ENCODE measurements around the gene GJA1.

The GJA1 gene

GRCh38 chr6:121482751-121483150, 47.3 kb downstream of the GJA1 start:
- Mint-ChIP-seq H3K27ac (no peak overlapping the region), H3K4me1 (ENCODE audit: low read depth) (no peaks in the 10 kb centered on the region), H3K4me3 (no peak overlapping the region), H3K27me3 (ENCODE audit: low read depth) (no peaks in the 10 kb centered on the region), H3K9me3 (no peaks in the 10 kb centered on the region), H3K36me3 (ENCODE audit: low read depth) (no peaks in the 10 kb centered on the region)
- DNase-seq (ENCODE audit: low spot score) = no peak

GRCh38 chr6:121485359-121485811, 49.9 kb downstream of the GJA1 start:
- Mint-ChIP-seq H3K9me3 (no peaks in the 10 kb centered on the region), H3K4me1 (ENCODE audit: low read depth) (no peaks in the 10 kb centered on the region), H3K27me3 (ENCODE audit: low read depth) (no peaks in the 10 kb centered on the region), H3K36me3 (ENCODE audit: low read depth) (no peaks in the 10 kb centered on the region), H3K4me3 (no peak overlapping the region), H3K27ac (no peak overlapping the region)
- DNase-seq (ENCODE audit: low spot score) = no peak

GRCh38 chr6:121491576-121491975, 56.1 kb downstream of the GJA1 start:
- DNase-seq (ENCODE audit: low spot score) = no peak

GRCh38 chr6:121492536-121492935, 57.1 kb downstream of the GJA1 start:
- Mint-ChIP-seq H3K4me3 (no peak overlapping the region), H3K27me3 (ENCODE audit: low read depth) (no peaks in the 10 kb centered on the region), H3K36me3 (ENCODE audit: low read depth) (no peaks in the 10 kb centered on the region), H3K9me3 (no peaks in the 10 kb centered on the region), H3K4me1 (ENCODE audit: low read depth) (no peaks in the 10 kb centered on the region), H3K27ac (no peak overlapping the region)
- no peak for DNase-seq (ENCODE audit: low spot score)

More at GRCh38 chr6:121491576-121491975, 56.1 kb downstream of the GJA1 start:
- Mint-ChIP-seq H3K9me3 (no peaks in the 10 kb centered on the region), H3K4me1 (ENCODE audit: low read depth) (no peaks in the 10 kb centered on the region), H3K27ac (no peak overlapping the region), H3K4me3 (no peak overlapping the region), H3K36me3 (ENCODE audit: low read depth) (no peaks in the 10 kb centered on the region), H3K27me3 (ENCODE audit: low read depth) (no peaks in the 10 kb centered on the region)

- H3K4me3 Mint-ChIP-seq = no peak overlapping the region
- DNase-seq (ENCODE audit: low spot score) = no peak
- no peaks in the 10 kb centered on the region for H3K9me3 Mint-ChIP-seq
- no peaks in the 10 kb centered on the region for H3K27me3 Mint-ChIP-seq (ENCODE audit: low read depth)
- H3K36me3 Mint-ChIP-seq (ENCODE audit: low read depth) = no peaks in the 10 kb centered on the region
- H3K27ac Mint-ChIP-seq = no peak overlapping the region
- no peaks in the 10 kb centered on the region for H3K4me1 Mint-ChIP-seq (ENCODE audit: low read depth)
Observed at GRCh38 chr6:121497970-121498375, 62.5 kb downstream of the GJA1 start.

- DNase-seq (ENCODE audit: low spot score) = no peak
- Mint-ChIP-seq H3K27ac (no peak overlapping the region), H3K27me3 (ENCODE audit: low read depth) (no peaks in the 10 kb centered on the region), H3K4me1 (ENCODE audit: low read depth) (no peaks in the 10 kb centered on the region), H3K4me3 (no peak overlapping the region), H3K36me3 (ENCODE audit: low read depth) (no peaks in the 10 kb centered on the region), H3K9me3 (no peaks in the 10 kb centered on the region)
Observed at GRCh38 chr6:121498481-121499276, 63.2 kb downstream of the GJA1 start.
